Hepatocyte (in vitro differentiated cells): ENCODE data around the gene VAPA. TPM values are rescaled to one million over a fixed set of nuclear protein-coding genes. Genes with fewer than 3 reads are reported as not detected.
A peak's percentile ranks its signal among the peaks of the same experiment; 100 is the strongest.

Experiments
- DNase-seq: peaks from one replicate; pipeline ENCODE4 v3.0.0-alpha.2; 2016; ENCODE audit warnings: low spot score
- H2AFZ ChIP-seq: fragments of 200-600 bp; sonication (generic); 2 replicates; pipeline ENCODE4 v1.6.0; 2016; ENCODE audit warnings: antibody characterized with exemption, mild to moderate bottlenecking
- H3K27ac ChIP-seq: fragments of 200-600 bp; sonication (generic); 2 replicates; pipeline ENCODE4 v1.5.1; 2016; ENCODE audit warnings: mild to moderate bottlenecking
- H3K27me3 ChIP-seq: fragments of 200-600 bp; sonication (generic); 2 replicates; pipeline ENCODE4 v1.6.1; 2016
- H3K36me3 ChIP-seq: fragments of 200-600 bp; sonication (generic); replicated peaks from 2 replicates; pipeline ENCODE4 v1.5.1; 2016; ENCODE audit warnings: low read depth; ENCODE audit not compliant: insufficient read depth
- H3K4me1 ChIP-seq: fragments of 200-600 bp; sonication (generic); 2 replicates; pipeline ENCODE4 v1.5.1; 2016; ENCODE audit warnings: mild to moderate bottlenecking, moderate library complexity; ENCODE audit not compliant: insufficient read depth
- H3K4me2 ChIP-seq: fragments of 200-600 bp; sonication (generic); 2 replicates; pipeline ENCODE4 v1.6.0; 2016
- H3K4me3 ChIP-seq: fragments of 200-600 bp; sonication (generic); 2 replicates; pipeline ENCODE4 v1.5.1; 2016; ENCODE audit warnings: mild to moderate bottlenecking
- H3K79me2 ChIP-seq: fragments of 200-600 bp; sonication (generic); 2 replicates; pipeline ENCODE4 v1.6.0; 2017; ENCODE audit warnings: mild to moderate bottlenecking
- H3K9me2 ChIP-seq: fragments of 200-600 bp; sonication (generic); replicated peaks from 2 replicates; pipeline ENCODE4 v1.6.0; 2017; ENCODE audit warnings: mild to moderate bottlenecking; ENCODE audit not compliant: insufficient read depth
- H3K9me3 ChIP-seq: fragments of 200-600 bp; sonication (generic); 2 replicates; pipeline ENCODE4 v1.5.1; 2016; ENCODE audit warnings: low read depth, mild to moderate bottlenecking
- H4K20me1 ChIP-seq: fragments of 200-600 bp; sonication (generic); 2 replicates; pipeline ENCODE4 v1.6.0; 2016; ENCODE audit warnings: mild to moderate bottlenecking; ENCODE audit not compliant: insufficient read depth, poor library complexity, severe bottlenecking
- EZH2 ChIP-seq: fragments of 200-600 bp; sonication (generic); IDR thresholded peaks from 2 replicates; pipeline ENCODE4 v1.6.1; 2016; ENCODE audit warnings: antibody characterized with exemption, mild to moderate bottlenecking, borderline replicate concordance
- EZH2phosphoT487 ChIP-seq: fragments of 200-600 bp; sonication (generic); IDR thresholded peaks from one replicate; pipeline ENCODE4 v1.6.1; 2018; ENCODE audit warnings: antibody characterized with exemption, mild to moderate bottlenecking, low read depth, moderate library complexity; ENCODE audit not compliant: unreplicated experiment, severe bottlenecking
- WGBS: methylation state at CpG from one replicate; pipeline ENCODE4 v1.1.6; 2016; ENCODE audit warnings: low lambda C conversion rate; ENCODE audit errors: missing lambda C conversion rate; 5-methylcytosine and 5-hydroxymethylcytosine counted together
- polyA plus RNA-seq: library from polyadenylated mRNA; unstranded; fragments of >200 nt; fragmentation: Nextera tagmentation; extraction: Ambion mirVana; gene quantifications from 2 replicates; pipeline ENCODE4 v1.2.1, GENCODE V29; 2016
- total RNA-seq: library from RNA; depleted of rRNA; stranded (reverse); fragments of >200 nt; gene quantifications from 2 replicates; pipeline ENCODE4 v1.2.3, GENCODE V29; 2014
- TF ChIP-seq, protein P1 (sequence below): fragments of 200-600 bp; sonication (generic); IDR thresholded peaks from 2 replicates; pipeline ENCODE4 v1.5.1; 2016; ENCODE audit warnings: antibody characterized with exemption, mild to moderate bottlenecking; ENCODE audit not compliant: poor library complexity

The VAPA gene
- total and polyA plus RNA-seq, 2 experiments from 2014 or later, result 290 to 324 TPM

DNA sequence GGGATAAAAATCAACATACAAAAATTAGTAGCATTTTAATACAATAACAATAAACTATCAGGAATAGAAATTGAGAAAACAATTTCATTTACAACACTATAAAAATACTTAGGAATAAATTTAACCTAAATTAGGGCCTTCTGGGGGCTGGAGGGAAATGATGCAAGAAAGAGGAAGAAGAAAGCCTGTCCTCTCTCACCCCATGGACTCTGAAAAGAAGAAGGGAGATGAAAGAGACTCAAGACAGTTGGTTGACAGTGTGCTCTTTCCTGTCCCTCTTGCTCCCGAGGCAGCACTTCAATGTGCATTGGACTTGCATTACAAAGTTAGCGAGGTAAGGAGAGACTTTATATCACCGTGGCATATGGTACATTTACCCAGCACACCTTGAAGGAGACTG lies 88.5 kb downstream of the VAPA start:
- H3K4me2 ChIP-seq, result no peak overlapping the region
- H3K9me2 ChIP-seq, result no peaks in the 10 kb centered on the region
- H3K27me3 ChIP-seq, result no peaks in the 10 kb centered on the region
- no peaks in the 10 kb centered on the region for H3K79me2 ChIP-seq
- TF ChIP-seq EZH2, result no peak
- TF ChIP-seq, protein P1, sequence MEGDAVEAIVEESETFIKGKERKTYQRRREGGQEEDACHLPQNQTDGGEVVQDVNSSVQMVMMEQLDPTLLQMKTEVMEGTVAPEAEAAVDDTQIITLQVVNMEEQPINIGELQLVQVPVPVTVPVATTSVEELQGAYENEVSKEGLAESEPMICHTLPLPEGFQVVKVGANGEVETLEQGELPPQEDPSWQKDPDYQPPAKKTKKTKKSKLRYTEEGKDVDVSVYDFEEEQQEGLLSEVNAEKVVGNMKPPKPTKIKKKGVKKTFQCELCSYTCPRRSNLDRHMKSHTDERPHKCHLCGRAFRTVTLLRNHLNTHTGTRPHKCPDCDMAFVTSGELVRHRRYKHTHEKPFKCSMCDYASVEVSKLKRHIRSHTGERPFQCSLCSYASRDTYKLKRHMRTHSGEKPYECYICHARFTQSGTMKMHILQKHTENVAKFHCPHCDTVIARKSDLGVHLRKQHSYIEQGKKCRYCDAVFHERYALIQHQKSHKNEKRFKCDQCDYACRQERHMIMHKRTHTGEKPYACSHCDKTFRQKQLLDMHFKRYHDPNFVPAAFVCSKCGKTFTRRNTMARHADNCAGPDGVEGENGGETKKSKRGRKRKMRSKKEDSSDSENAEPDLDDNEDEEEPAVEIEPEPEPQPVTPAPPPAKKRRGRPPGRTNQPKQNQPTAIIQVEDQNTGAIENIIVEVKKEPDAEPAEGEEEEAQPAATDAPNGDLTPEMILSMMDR, result no peak
- TF ChIP-seq EZH2phosphoT487, result no peak
- H3K9me3 ChIP-seq, result no peaks in the 10 kb centered on the region
- H3K4me1 ChIP-seq, result no peaks in the 10 kb centered on the region
- WGBS, result 81% methylated on average over 3 of the region's 3 CpGs
- no peaks in the 10 kb centered on the region for H3K36me3 ChIP-seq
- no peak overlapping the region for H2AFZ ChIP-seq
- DNase-seq, result no peak
- H3K27ac ChIP-seq, result no peak overlapping the region
- no peak overlapping the region for H3K4me3 ChIP-seq
- no peaks in the 10 kb centered on the region for H4K20me1 ChIP-seq

DNA sequence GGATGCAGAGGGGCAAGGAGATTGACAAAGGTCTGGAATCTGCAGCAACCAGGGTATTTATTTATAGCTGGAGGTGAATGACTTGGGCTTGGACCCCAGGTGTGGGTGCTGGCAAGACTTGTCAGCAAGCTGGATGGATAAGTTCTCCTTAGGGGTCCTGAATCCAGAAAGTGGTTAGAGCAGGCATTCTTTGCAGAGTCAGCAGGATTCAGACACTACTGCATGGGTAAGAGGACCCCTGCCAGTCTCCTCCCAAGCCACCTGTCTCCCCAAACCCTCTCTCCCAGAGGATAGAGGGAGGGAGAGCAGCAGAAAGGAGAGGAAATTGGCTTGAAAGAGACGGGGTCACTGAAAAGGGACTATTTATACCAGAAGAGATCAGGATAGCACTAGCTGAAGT lies 89.5 kb downstream of the VAPA start:
- WGBS, result 100% methylated on average over 1 of the region's 1 CpG
- Histone ChIP-seq H3K4me2 (no peak overlapping the region), H3K27ac (no peak overlapping the region), H3K4me1 (no peaks in the 10 kb centered on the region), H3K79me2 (no peaks in the 10 kb centered on the region), H3K9me2 (no peaks in the 10 kb centered on the region), H3K4me3 (no peak overlapping the region), H3K27me3 (no peaks in the 10 kb centered on the region), H3K36me3 (no peaks in the 10 kb centered on the region), H4K20me1 (no peaks in the 10 kb centered on the region), H2AFZ (no peak overlapping the region), H3K9me3 (no peaks in the 10 kb centered on the region)
- no peak for DNase-seq
- no peak for TF ChIP-seq EZH2
- TF ChIP-seq EZH2phosphoT487, result no peak
- TF ChIP-seq, protein P1, result no peak

DNA sequence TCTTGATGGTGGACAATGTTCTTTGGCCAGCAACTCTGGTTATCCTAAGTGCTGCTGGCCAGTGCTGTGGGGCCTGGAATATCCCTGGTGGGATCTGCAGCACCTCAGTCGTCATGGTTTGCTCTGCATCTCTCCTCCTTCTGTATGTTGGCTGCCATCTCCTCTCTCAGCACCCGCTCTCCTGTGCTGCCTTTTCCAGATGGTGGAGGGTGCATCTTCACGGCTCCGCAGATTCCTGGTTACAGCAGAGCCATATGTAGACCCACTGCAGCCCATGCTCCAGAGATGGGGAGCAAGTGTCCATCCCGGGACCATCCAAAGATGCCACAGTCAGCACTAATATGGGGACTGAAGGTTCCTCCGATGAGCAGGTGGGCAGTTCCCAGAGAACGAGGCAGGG lies 90.0 kb downstream of the VAPA start:
- Histone ChIP-seq H3K4me1 (no peaks in the 10 kb centered on the region), H3K4me3 (no peak overlapping the region), H3K27ac (no peak overlapping the region), H4K20me1 (no peaks in the 10 kb centered on the region), H3K27me3 (no peaks in the 10 kb centered on the region), H3K9me2 (no peaks in the 10 kb centered on the region), H3K4me2 (no peak overlapping the region), H2AFZ (no peak overlapping the region), H3K79me2 (no peaks in the 10 kb centered on the region), H3K9me3 (no peaks in the 10 kb centered on the region), H3K36me3 (no peaks in the 10 kb centered on the region)
- no peak for TF ChIP-seq EZH2phosphoT487
- TF ChIP-seq, protein P1, result no peak
- no peak for TF ChIP-seq EZH2
- WGBS, result 98% methylated on average over 7 of the region's 7 CpGs
- no peak for DNase-seq

DNA sequence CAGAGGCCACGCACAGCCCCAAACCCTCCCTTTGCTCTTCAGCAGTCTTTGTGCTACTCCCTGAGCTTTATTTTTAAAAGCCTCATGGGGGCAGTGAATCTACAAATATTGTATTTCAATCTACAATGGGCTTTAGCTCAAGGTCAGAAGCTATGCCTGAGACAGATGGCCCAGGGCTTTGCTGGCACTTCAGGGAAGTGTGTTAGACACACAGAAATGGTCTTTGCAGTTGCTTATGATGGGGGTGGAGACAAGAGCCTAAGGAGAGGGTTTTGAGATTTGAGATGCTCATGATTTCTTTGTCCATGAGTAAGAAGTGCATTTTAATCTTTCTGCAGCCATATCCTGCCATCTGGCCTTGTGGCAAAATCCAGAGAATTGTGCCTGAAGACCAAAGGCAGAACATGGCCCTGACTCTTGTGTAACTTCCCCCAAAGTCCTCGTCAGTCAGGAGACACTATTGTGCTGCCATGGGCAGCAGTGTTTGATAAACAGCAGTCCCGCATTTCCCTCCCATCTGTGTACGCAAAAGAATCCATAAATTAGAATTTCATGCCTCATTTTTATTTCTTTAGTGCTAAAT lies 92.6 kb downstream of the VAPA start:
- H3K36me3 ChIP-seq, result no peaks in the 10 kb centered on the region
- WGBS, result 82% methylated on average over 4 of the region's 4 CpGs
- H3K27ac ChIP-seq, result no peak overlapping the region
- no peaks in the 10 kb centered on the region for H4K20me1 ChIP-seq
- no peaks in the 10 kb centered on the region for H3K9me2 ChIP-seq
- H3K4me1 ChIP-seq, result peaks cover 13% of the 10 kb centered on the region
- no peak overlapping the region for H3K4me2 ChIP-seq
- no peaks in the 10 kb centered on the region for H3K79me2 ChIP-seq
- H3K9me3 ChIP-seq, result no peaks in the 10 kb centered on the region
- TF ChIP-seq EZH2 (no peak), EZH2phosphoT487 (no peak)
- TF ChIP-seq, protein P1, result peak; percentile 35
- no peaks in the 10 kb centered on the region for H3K27me3 ChIP-seq
- H3K4me3 ChIP-seq, result no peak overlapping the region
- DNase-seq, result peak; percentile 23
- peak overlapping the region; percentile 19 for H2AFZ ChIP-seq
